ENCODE results near the gene GBA2. TPM values are rescaled to one million over a fixed set of nuclear protein-coding genes. Genes with fewer than 3 reads are reported as not detected.

The GBA2 gene
- polyA plus RNA-seq, 1 of the 3 experiments (the other 2 are of a cell fraction): 71.5 TPM

GRCh38 chr9:35687972-35688557 lies 61.0 kb downstream of the GBA2 start:
- WGBS (ENCODE audit: low lambda C conversion rate): 93% methylated on average over 2 of the region's 2 CpGs
- TF ChIP-seq TEAD4 (IDR thresholded peaks at IDR 0.05; ENCODE audit: borderline replicate concordance, insufficient read depth): no peak
- TF ChIP-seq SMC3 (IDR thresholded peaks at IDR 0.05; ENCODE audit: low read depth, low read length): no peak
- no peak for TF ChIP-seq RAD21 (IDR thresholded peaks at IDR 0.05; ENCODE audit: low read length)
- TF ChIP-seq POLR2AphosphoS5 (IDR thresholded peaks at IDR 0.05; ENCODE audit: low read depth, low read length): no peak
- Histone ChIP-seq H3K36me3 (replicated peaks in 1 of 2; ENCODE audit: control insufficient read depth in 1 of 2, insufficient read depth in 2 of 2, low read length in 1 of 2) (peaks cover 21 to 28% of the 10 kb centered on the region in 2 experiments), H3K9me3 (no peaks in the 10 kb centered on the region), H3K27me3 (ENCODE audit: insufficient read depth) (no peaks in the 10 kb centered on the region), H3F3A (replicated peaks; ENCODE audit: insufficient read depth) (peaks cover 47% of the 10 kb centered on the region), H2AFZ (ENCODE audit: low read depth) (no peak overlapping the region), H3K9ac (peak overlapping the region; percentile 95; the same call in 1 of the 2 replicates), H3K27ac (ENCODE audit: low read depth in 2 of 2, low read length in 1 of 2) (peak overlapping the region; percentile 41 to 96; a peak in 3 of 4 replicates), H3K79me2 (ENCODE audit: insufficient read depth) (peaks cover 47% of the 10 kb centered on the region), H4K20me1 (ENCODE audit: insufficient read depth) (peaks cover 57% of the 10 kb centered on the region), H3K4me3 (ENCODE audit: low read depth in 2 of 2, low read length in 1 of 2) (peak overlapping the region; percentile 62 to 73), H3K4me1 (ENCODE audit: control insufficient read depth in 1 of 2, insufficient read depth in 2 of 2, low read depth in 1 of 2, low read length in 1 of 2) (peaks cover 19 to 34% of the 10 kb centered on the region in 2 experiments; a peak in 3 of 4 replicates), H3K9me2 (no peaks in the 10 kb centered on the region), H3K4me2 (peak overlapping the region; percentile 91)
- no peak for DNase-seq
- ChIA-PET CTCF (interaction anchor here (0.7 to 2.3 kb wide), 9 partner anchors 9 to 103 kb away, joined by 3 to 26 read pairs (median 3); partner anchors contain the start of genes ARHGEF39, CCDC107 and RMRP), POLR2A (no interaction called here)

GRCh38 chr9:35687306-35687705 lies 61.7 kb downstream of the GBA2 start:
- Histone ChIP-seq H3K79me2 (ENCODE audit: insufficient read depth) (peaks cover 47% of the 10 kb centered on the region), H3K9ac (no peak overlapping the region)

More at GRCh38 chr9:35687306-35687705, 61.7 kb downstream of the GBA2 start:
- Histone ChIP-seq H3K27me3 (ENCODE audit: insufficient read depth) (no peaks in the 10 kb centered on the region), H3K9me2 (no peaks in the 10 kb centered on the region), H3K4me1 (ENCODE audit: control insufficient read depth in 1 of 2, insufficient read depth in 2 of 2, low read depth in 1 of 2, low read length in 1 of 2) (peaks cover 19 to 34% of the 10 kb centered on the region in 2 experiments; a peak in 3 of 4 replicates), H3K4me3 (ENCODE audit: low read depth in 2 of 2, low read length in 1 of 2) (peak overlapping the region in 1 of 2 experiments; percentile 4; a peak in 2 of 4 replicates), H3F3A (replicated peaks; ENCODE audit: insufficient read depth) (peaks cover 49% of the 10 kb centered on the region), H3K9me3 (no peaks in the 10 kb centered on the region), H3K27ac (ENCODE audit: low read depth in 2 of 2, low read length in 1 of 2) (peak overlapping the region in 1 of 2 experiments; percentile 96; a peak in 1 of 4 replicates), H3K36me3 (replicated peaks in 1 of 2; ENCODE audit: control insufficient read depth in 1 of 2, insufficient read depth in 2 of 2, low read length in 1 of 2) (peaks cover 27 to 35% of the 10 kb centered on the region in 2 experiments), H4K20me1 (ENCODE audit: insufficient read depth) (peaks cover 57% of the 10 kb centered on the region), H2AFZ (ENCODE audit: low read depth) (no peak overlapping the region), H3K4me2 (peak overlapping the region; percentile 91)
- no peak for TF ChIP-seq RFX5 (IDR thresholded peaks at IDR 0.05; ENCODE audit: low read length)
- no peak for TF ChIP-seq JUND (IDR thresholded peaks at IDR 0.05)
- TF ChIP-seq USF2 (IDR thresholded peaks at IDR 0.05; ENCODE audit: borderline replicate concordance, low read depth, low read length): no peak
- TF ChIP-seq RCOR1 (IDR thresholded peaks at IDR 0.05; ENCODE audit: low read length): no peak
- TF ChIP-seq ZBTB33 (IDR thresholded peaks at IDR 0.05; ENCODE audit: borderline replicate concordance, low read depth): no peak
- no peak for TF ChIP-seq MXI1 (IDR thresholded peaks at IDR 0.05; ENCODE audit: low read depth, low read length)
- no peak for TF ChIP-seq TEAD4 (IDR thresholded peaks at IDR 0.05; ENCODE audit: borderline replicate concordance, insufficient read depth)
- TF ChIP-seq TCF12 (IDR thresholded peaks at IDR 0.05): no peak
- no peak for TF ChIP-seq MAX (IDR thresholded peaks at IDR 0.05; ENCODE audit: low read depth)
- TF ChIP-seq TAF1 (IDR thresholded peaks at IDR 0.05; ENCODE audit: borderline replicate concordance, low read depth, low read length): no peak
- no peak for TF ChIP-seq SIN3A (IDR thresholded peaks at IDR 0.05; ENCODE audit: borderline replicate concordance, low read depth, low read length)
- no peak for TF ChIP-seq MEF2A (IDR thresholded peaks at IDR 0.05; ENCODE audit: borderline replicate concordance, low read depth)
- TF ChIP-seq GATA2 (CRISPR knock-in tag; IDR thresholded peaks at IDR 0.05): no peak
- TF ChIP-seq POLR2AphosphoS5 (IDR thresholded peaks at IDR 0.05; ENCODE audit: low read depth, low read length): no peak
- TF ChIP-seq EP300 (IDR thresholded peaks at IDR 0.05; ENCODE audit: borderline replicate concordance in 1 of 2, low read depth in 1 of 2, low read length in 1 of 2): no peak
- no peak for TF ChIP-seq RXRA (IDR thresholded peaks at IDR 0.05; ENCODE audit: borderline replicate concordance, low read depth)
- no peak for TF ChIP-seq NFIC (IDR thresholded peaks at IDR 0.05; ENCODE audit: borderline replicate concordance)
- ChIA-PET POLR2A (no interaction called here), CTCF (interaction anchor here (1.0 to 2.3 kb wide), 5 partner anchors 9 to 84 kb away, joined by 3 to 26 read pairs (median 4); partner anchors contain the start of genes ARHGEF39, CCDC107 and RMRP)
- no peak for DNase-seq
- WGBS (ENCODE audit: low lambda C conversion rate): 88% methylated on average over 2 of the region's 2 CpGs

Data from SK-N-SH (cell line).